Colonic mucosa (tissue), 4 donors: ENCODE data around the gene CLCA4. TPM values are rescaled to one million over a fixed set of nuclear protein-coding genes. Genes with fewer than 3 reads are reported as not detected.
"Not testable (repeated sequence)": the region's sequence is repeated elsewhere in the genome, so short reads cannot be mapped to it uniquely, and the experiment has no call there.

Experiments
- DNase-seq: peaks from one replicate; pipeline ENCODE4 v3.0.0-alpha.2; 2020
- H3K27ac ChIP-seq: fragments of 200-600 bp; one replicate; pipeline ENCODE4 v1.8.0; 2021
- H3K27me3 ChIP-seq: fragments of 200-600 bp; one replicate; pipeline ENCODE4 v1.8.0; 2021
- H3K36me3 ChIP-seq: fragments of 200-600 bp; one replicate; pipeline ENCODE4 v1.8.0; 2021
- H3K4me1 ChIP-seq: fragments of 200-600 bp; one replicate; pipeline ENCODE4 v1.8.0; 2021; ENCODE audit warnings: mild to moderate bottlenecking
- H3K4me3 ChIP-seq: fragments of 200-600 bp; one replicate; pipeline ENCODE4 v1.8.0; 2021
- H3K9ac ChIP-seq, 2 donors: one replicate each; pipeline ENCODE4 v1.7.0; 2013; ENCODE audit warnings: control low read depth in 2 of 2, low read depth in 2 of 2, low read length in 2 of 2
- H3K9me3 ChIP-seq: fragments of 200-600 bp; one replicate; pipeline ENCODE4 v1.8.0; 2021
- CTCF ChIP-seq: fragments of 200-600 bp; IDR thresholded peaks from one replicate; pipeline ENCODE4 v1.8.0; 2022; ENCODE audit warnings: antibody characterized with exemption, mild to moderate bottlenecking
- intact Hi-C: fragments of 100-400 bp; cut with DNase I; formaldehyde crosslinking; loops from one replicate; pipeline ENCODE4 v1.14.1; 2022
- total RNA-seq, 2 donors: library from RNA; stranded (reverse); fragmentation: NEBNext Ultra II Directional in 1 of 2; extraction: Animal tissue kit (Norgen Biotek cat#: 25700) in 1 of 2; gene quantifications; one replicate each; pipeline ENCODE4 v1.2.1, GENCODE V29; 2021
- donor health status: healthy.
- donor health status: DM: no; HTN: no; CAD: no.
- donor health status: DM: no; HTN: no; CAD: no.

CLCA4 gene
- total RNA-seq, 2 donors from 2014 or later, result 194 to 426 TPM

GRCh38 chr1:86583593-86583992 lies 36.7 kb downstream of the CLCA4 start:
- no peak for DNase-seq
- no peak for TF ChIP-seq CTCF
- intact Hi-C loops, result no loop called here
- Histone ChIP-seq H3K9me3 (no peaks in the 10 kb centered on the region), H3K9ac (no peak overlapping the region), H3K36me3 (no peaks in the 10 kb centered on the region), H3K4me3 (no peak overlapping the region), H3K27me3 (no peaks in the 10 kb centered on the region), H3K27ac (no peak overlapping the region), H3K4me1 (no peaks in the 10 kb centered on the region)

- no peaks in the 10 kb centered on the region for H3K36me3 ChIP-seq
- intact Hi-C loops, result no loop called here
- no peak overlapping the region for H3K27ac ChIP-seq
- no peak overlapping the region for H3K9ac ChIP-seq
- no peak overlapping the region for H3K4me3 ChIP-seq
- no peaks in the 10 kb centered on the region for H3K4me1 ChIP-seq
- H3K27me3 ChIP-seq, result no peaks in the 10 kb centered on the region
- H3K9me3 ChIP-seq, result no peaks in the 10 kb centered on the region
- DNase-seq, result no peak
- TF ChIP-seq CTCF, result no peak
These were observed 47.4 kb downstream of the CLCA4 start for GRCh38 chr1:86594284-86594770.

GRCh38 chr1:86596224-86596623 lies 49.3 kb downstream of the CLCA4 start:
- Histone ChIP-seq H3K36me3 (no peaks in the 10 kb centered on the region), H3K9ac (no peak overlapping the region), H3K27ac (no peak overlapping the region), H3K4me3 (no peak overlapping the region), H3K9me3 (no peaks in the 10 kb centered on the region), H3K4me1 (no peaks in the 10 kb centered on the region), H3K27me3 (no peaks in the 10 kb centered on the region)
- intact Hi-C loops, result no loop called here
- DNase-seq, result no peak
- TF ChIP-seq CTCF, result no peak

GRCh38 chr1:86596741-86597290 lies 49.9 kb downstream of the CLCA4 start:
- Histone ChIP-seq H3K36me3 (no peaks in the 10 kb centered on the region), H3K4me1 (no peaks in the 10 kb centered on the region), H3K27me3 (no peaks in the 10 kb centered on the region), H3K9ac (no peak overlapping the region), H3K9me3 (no peaks in the 10 kb centered on the region), H3K27ac (no peak overlapping the region), H3K4me3 (no peak overlapping the region)
- no peak for TF ChIP-seq CTCF
- intact Hi-C loops, result no loop called here
- no peak for DNase-seq

- H3K27ac ChIP-seq, H3K9me3 ChIP-seq, DNase-seq, H3K4me1 ChIP-seq, H3K36me3 ChIP-seq, H3K9ac ChIP-seq, intact Hi-C loops, H3K27me3 ChIP-seq, H3K4me3 ChIP-seq: not testable (repeated sequence)
These were observed 59.2 kb downstream of the CLCA4 start for GRCh38 chr1:86606080-86606479.

- Histone ChIP-seq H3K36me3 (no peaks in the 10 kb centered on the region), H3K4me1 (no peaks in the 10 kb centered on the region), H3K27ac (peak overlapping the region; percentile 46), H3K27me3 (no peaks in the 10 kb centered on the region), H3K9me3 (no peaks in the 10 kb centered on the region), H3K4me3 (no peak overlapping the region), H3K9ac (no peak overlapping the region)
- intact Hi-C loops, result no loop called here
- no peak for TF ChIP-seq CTCF
- DNase-seq, result no peak
These were observed 69.6 kb downstream of the CLCA4 start for GRCh38 chr1:86616433-86616832.
